NCI-H460 (cell line): ENCODE measurements around the gene AP1M2. TPM values are rescaled to one million over a fixed set of nuclear protein-coding genes. Genes with fewer than 3 reads are reported as not detected.
"Not testable (repeated sequence)": the region's sequence is repeated elsewhere in the genome, so short reads cannot be mapped to it uniquely, and the experiment has no call there.

Experiments used
- DNase-seq: peaks from one replicate; pipeline ENCODE4 v3.0.0-alpha.2; 2016; ENCODE audit warnings: low read depth; ENCODE audit errors: extremely low read depth
- total RNA-seq: library from RNA; depleted of rRNA; stranded (reverse); fragments of >200 nt; shearing (Covaris generic); gene quantifications from 2 replicates; pipeline ENCODE4 v1.2.3, GENCODE V29; 2014

The AP1M2 gene
- total RNA-seq, 1 experiment from 2014 or later: 13.5 TPM

- DNase-seq: peak; percentile 50
These were observed 15.4 kb upstream of the AP1M2 start for GRCh38 chr19:10602330-10603083.

- no peak for DNase-seq
These were observed 14.9 kb upstream of the AP1M2 start for GRCh38 chr19:10601999-10602329.

GRCh38 chr19:10600149-10600548 is 13.0 kb upstream of the AP1M2 start:
- no peak for DNase-seq

- DNase-seq: no peak
These were observed 6.9 kb upstream of the AP1M2 start for GRCh38 chr19:10593820-10594637.

GRCh38 chr19:10593148-10593547 is 6.0 kb upstream of the AP1M2 start:
- no peak for DNase-seq

- no peak for DNase-seq
These were observed 683 bp upstream of the AP1M2 start for GRCh38 chr19:10587839-10588150.

GRCh38 chr19:10586396-10586795 is 716 bp downstream of the AP1M2 start:
- DNase-seq: no peak

GRCh38 chr19:10583036-10583776 is 3.9 kb downstream of the AP1M2 start:
- no peak for DNase-seq

GRCh38 chr19:10582091-10582490 is 5.0 kb downstream of the AP1M2 start:
- no peak for DNase-seq

GRCh38 chr19:10580979-10581631 is 6.0 kb downstream of the AP1M2 start:
- DNase-seq: peak; percentile 80

- DNase-seq: no peak
These were observed 9.2 kb downstream of the AP1M2 start for GRCh38 chr19:10577951-10578350.

- DNase-seq: no peak
These were observed 11.9 kb downstream of the AP1M2 start for GRCh38 chr19:10575011-10575716.

- no peak for DNase-seq
These were observed 12.7 kb downstream of the AP1M2 start for GRCh38 chr19:10574462-10574861.

GRCh38 chr19:10573793-10574192 is 13.3 kb downstream of the AP1M2 start:
- DNase-seq: not testable (repeated sequence)

GRCh38 chr19:10568826-10569651 is 18.1 kb downstream of the AP1M2 start, which contains the start of gene CDKN2D:
TSS of gene CDKN2D (minus strand) at chr19:10568979. CDS start at chr19:10568653, 326 bp downstream.
- peak; percentile 96 for DNase-seq

- DNase-seq: no peak
These were observed 18.9 kb downstream of the AP1M2 start for GRCh38 chr19:10568062-10568825.

- no peak for DNase-seq
These were observed 19.5 kb downstream of the AP1M2 start for GRCh38 chr19:10567656-10568055.

GRCh38 chr19:10566658-10567410 is 20.3 kb downstream of the AP1M2 start:
- DNase-seq: no peak
